HG02798 (cell line): ENCODE measurements around the gene FBXW4.

Experiments used
- ATAC-seq: cut with Tn5 transposase; IDR thresholded peaks from one replicate; pipeline ENCODE4 v1.9.1; 2021; ENCODE audit warnings: mild to moderate bottlenecking; ENCODE audit not compliant: unreplicated experiment, poor library complexity

The FBXW4 gene

GRCh38 chr10:101619983-101620382 is 75.0 kb downstream of the FBXW4 start:
- no peak for ATAC-seq

- ATAC-seq = no peak
Observed at GRCh38 chr10:101618871-101619270, 76.1 kb downstream of the FBXW4 start.

GRCh38 chr10:101617824-101618568 is 77.0 kb downstream of the FBXW4 start:
- ATAC-seq = no peak

GRCh38 chr10:101617102-101617823 is 77.7 kb downstream of the FBXW4 start:
- ATAC-seq = peak; percentile 34

- ATAC-seq = no peak
Observed at GRCh38 chr10:101616415-101617101, 78.4 kb downstream of the FBXW4 start.

- no peak for ATAC-seq
Observed at GRCh38 chr10:101615525-101616116, 79.3 kb downstream of the FBXW4 start.

- no peak for ATAC-seq
Observed at GRCh38 chr10:101614663-101615524, 80.1 kb downstream of the FBXW4 start.

GRCh38 chr10:101613646-101614045 is 81.3 kb downstream of the FBXW4 start:
- ATAC-seq = no peak

GRCh38 chr10:101612872-101613271 is 82.1 kb downstream of the FBXW4 start:
- no peak for ATAC-seq

GRCh38 chr10:101612086-101612485 is 82.9 kb downstream of the FBXW4 start:
- ATAC-seq = no peak

- no peak for ATAC-seq
Observed at GRCh38 chr10:101611096-101611905, 83.7 kb downstream of the FBXW4 start.

GRCh38 chr10:101609481-101609880 is 85.5 kb downstream of the FBXW4 start:
- no peak for ATAC-seq

- no peak for ATAC-seq
Observed at GRCh38 chr10:101607124-101607523, 87.8 kb downstream of the FBXW4 start.

GRCh38 chr10:101602761-101603398 is 92.1 kb downstream of the FBXW4 start:
- ATAC-seq = peak; percentile 76

- ATAC-seq = no peak
Observed at GRCh38 chr10:101601541-101601940, 93.4 kb downstream of the FBXW4 start.

- no peak for ATAC-seq
Observed at GRCh38 chr10:101597091-101597900, 97.7 kb downstream of the FBXW4 start.

- no peak for ATAC-seq
Observed at GRCh38 chr10:101595591-101596433, 99.2 kb downstream of the FBXW4 start.
